Caco-2 (cell line): Measurements from ENCODE around the gene BEST1. TPM values are rescaled to one million over a fixed set of nuclear protein-coding genes. Genes with fewer than 3 reads are reported as not detected.

Experiments used
- BruUV-seq: library from RNA; stranded (reverse); fragments of 400-500 nt; replicated peaks from 2 replicates; lab custom pipeline; 2021; lab: Mats Ljungman, UMichigan
- CTCF ChIA-PET: fragments of 300-600 bp; sonication (Branson Sonifier 250); formaldehyde crosslinking; loops from one replicate; lab custom pipeline; 2022; ENCODE audit warnings: antibody characterized with exemption; lab: Charles Lee
- POLR2A ChIA-PET: fragments of 300-600 bp; sonication (Branson Sonifier 250); formaldehyde crosslinking; loops from one replicate; lab custom pipeline; 2022; ENCODE audit warnings: antibody characterized with exemption; lab: Charles Lee
- DNase-seq, 2 experiments: peaks; one replicate each; pipeline versions ENCODE4 v3.0.0 to v3.0.0-alpha.2; 2020 to 2022
- H3K27me3 ChIP-seq: replicated peaks from 2 replicates; pipeline ENCODE4 v1.6.0; 2011; ENCODE audit warnings: low read length; ENCODE audit not compliant: control insufficient read depth, insufficient read depth
- H3K36me3 ChIP-seq: 2 replicates; pipeline ENCODE4 v1.5.1; 2011; ENCODE audit warnings: low read length; ENCODE audit not compliant: control insufficient read depth, insufficient read depth
- H3K4me1 ChIP-seq: fragments of 250-450 bp; sonication (Bioruptor Pico); 2 replicates; pipeline ENCODE4 v1.5.1; 2020; ENCODE audit warnings: mild to moderate bottlenecking
- H3K4me3 ChIP-seq: 2 replicates; pipeline ENCODE4 v1.5.1; 2011; ENCODE audit warnings: low read depth, mild to moderate bottlenecking, control low read depth, low read length
- H3K9me3 ChIP-seq: fragments of 250-450 bp; sonication (Bioruptor Pico); 2 replicates; pipeline ENCODE4 v1.5.1; 2020; ENCODE audit warnings: mild to moderate bottlenecking, moderate library complexity
- H3K27ac Mint-ChIP-seq: one replicate; pipeline ENCODE4 v1.8.0; 2022; ENCODE audit warnings: mixed read lengths; ENCODE audit not compliant: unreplicated experiment
- H3K27me3 Mint-ChIP-seq: one replicate; pipeline ENCODE4 v1.8.0; 2022; ENCODE audit warnings: mixed read lengths; ENCODE audit not compliant: insufficient read depth, unreplicated experiment
- H3K36me3 Mint-ChIP-seq: one replicate; pipeline ENCODE4 v1.8.0; 2022; ENCODE audit warnings: mild to moderate bottlenecking, mixed read lengths; ENCODE audit not compliant: insufficient read depth, unreplicated experiment
- H3K4me1 Mint-ChIP-seq: one replicate; pipeline ENCODE4 v1.8.0; 2022; ENCODE audit warnings: low read depth, mixed read lengths; ENCODE audit not compliant: unreplicated experiment
- H3K4me3 Mint-ChIP-seq: one replicate; pipeline ENCODE4 v1.8.0; 2022; ENCODE audit warnings: mild to moderate bottlenecking, moderate library complexity, mixed read lengths; ENCODE audit not compliant: unreplicated experiment
- H3K9me3 Mint-ChIP-seq: one replicate; pipeline ENCODE4 v1.8.0; 2022; ENCODE audit warnings: mixed read lengths; ENCODE audit not compliant: unreplicated experiment
- intact Hi-C: fragments of 100-400 bp; cut with micrococcal nuclease; formaldehyde crosslinking; loops from one replicate; pipeline ENCODE4 v1.10.0; 2022; ENCODE audit not compliant: unreplicated experiment
- total RNA-seq: library from RNA; stranded (reverse); gene quantifications from 2 replicates; pipeline ENCODE4 v1.2.3, GENCODE V29; 2022
- TF ChIP-seq, protein P1 (sequence below), 2 experiments: fragments of 200-600 bp in 1 of 2; IDR thresholded peaks; 1 replicate in 1 of 2; 2 replicates in 1 of 2; pipeline versions ENCODE4 v1.5.1 to v1.8.0; 2011 to 2022; ENCODE audit warnings: antibody characterized with exemption in 1 of 2, control low read depth in 1 of 2, inconsistent platforms in 1 of 2, low read depth in 1 of 2, low read length in 1 of 2, mild to moderate bottlenecking in 1 of 2, moderate library complexity in 1 of 2; ENCODE audit not compliant: insufficient read depth in 1 of 2, severe bottlenecking in 1 of 2, unreplicated experiment in 1 of 2

BEST1 gene
- total RNA-seq, 1 experiment from 2014 or later: 6.7 TPM

DNA sequence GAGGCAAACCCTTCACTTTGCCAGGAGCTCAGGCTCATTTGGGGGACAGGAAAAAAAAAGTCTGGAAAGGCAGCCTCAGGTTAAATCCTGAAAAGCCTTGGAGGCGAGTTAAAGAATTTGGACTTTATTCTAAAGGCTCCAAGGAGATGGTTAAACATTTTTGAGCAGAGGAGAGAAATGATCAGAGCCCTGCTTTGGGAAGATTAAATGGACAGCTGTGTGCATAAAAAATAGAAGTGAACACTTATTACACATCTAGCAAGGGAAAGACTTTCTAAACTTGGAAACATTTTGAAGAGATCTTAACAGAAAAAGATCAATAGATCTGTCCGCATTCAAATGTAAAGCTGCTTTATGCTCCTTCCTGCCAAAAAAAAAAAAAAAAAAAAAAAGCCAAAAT, 24.4 kb upstream of the BEST1 start:
- H3K36me3 ChIP-seq: no peaks in the 10 kb centered on the region
- peaks cover 34% of the 10 kb centered on the region for H3K4me1 ChIP-seq
- H3K4me3 Mint-ChIP-seq: no peak overlapping the region
- peak overlapping the region; percentile 98 for H3K27ac Mint-ChIP-seq
- no peak overlapping the region for H3K4me3 ChIP-seq
- peaks cover 4% of the 10 kb centered on the region for H3K36me3 Mint-ChIP-seq
- H3K9me3 ChIP-seq: no peaks in the 10 kb centered on the region
- ChIA-PET POLR2A (interaction anchor here (0.7 kb wide), 1 partner anchor 112 kb away, joined by 10 read pairs; no protein-coding TSS in a partner anchor), CTCF (interaction anchor here (0.6 to 1.4 kb wide), 5 partner anchors 22 to 155 kb away, joined by 3 to 8 read pairs (median 4); no protein-coding TSS in a partner anchor)
- DNase-seq: no peak
- H3K27me3 Mint-ChIP-seq: no peaks in the 10 kb centered on the region
- no peaks in the 10 kb centered on the region for H3K9me3 Mint-ChIP-seq
- H3K27me3 ChIP-seq: no peaks in the 10 kb centered on the region
- intact Hi-C loops: no loop called here
- TF ChIP-seq, protein P1, sequence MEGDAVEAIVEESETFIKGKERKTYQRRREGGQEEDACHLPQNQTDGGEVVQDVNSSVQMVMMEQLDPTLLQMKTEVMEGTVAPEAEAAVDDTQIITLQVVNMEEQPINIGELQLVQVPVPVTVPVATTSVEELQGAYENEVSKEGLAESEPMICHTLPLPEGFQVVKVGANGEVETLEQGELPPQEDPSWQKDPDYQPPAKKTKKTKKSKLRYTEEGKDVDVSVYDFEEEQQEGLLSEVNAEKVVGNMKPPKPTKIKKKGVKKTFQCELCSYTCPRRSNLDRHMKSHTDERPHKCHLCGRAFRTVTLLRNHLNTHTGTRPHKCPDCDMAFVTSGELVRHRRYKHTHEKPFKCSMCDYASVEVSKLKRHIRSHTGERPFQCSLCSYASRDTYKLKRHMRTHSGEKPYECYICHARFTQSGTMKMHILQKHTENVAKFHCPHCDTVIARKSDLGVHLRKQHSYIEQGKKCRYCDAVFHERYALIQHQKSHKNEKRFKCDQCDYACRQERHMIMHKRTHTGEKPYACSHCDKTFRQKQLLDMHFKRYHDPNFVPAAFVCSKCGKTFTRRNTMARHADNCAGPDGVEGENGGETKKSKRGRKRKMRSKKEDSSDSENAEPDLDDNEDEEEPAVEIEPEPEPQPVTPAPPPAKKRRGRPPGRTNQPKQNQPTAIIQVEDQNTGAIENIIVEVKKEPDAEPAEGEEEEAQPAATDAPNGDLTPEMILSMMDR (IDR thresholded peaks at IDR 0.05; ENCODE audit: insufficient read depth in 1 of 2, low read depth in 1 of 2, low read length in 1 of 2, severe bottlenecking in 1 of 2, unreplicated experiment in 1 of 2): no peak
- peaks cover 32% of the 10 kb centered on the region for H3K4me1 Mint-ChIP-seq
- no TSS peak for BruUV-seq

DNA sequence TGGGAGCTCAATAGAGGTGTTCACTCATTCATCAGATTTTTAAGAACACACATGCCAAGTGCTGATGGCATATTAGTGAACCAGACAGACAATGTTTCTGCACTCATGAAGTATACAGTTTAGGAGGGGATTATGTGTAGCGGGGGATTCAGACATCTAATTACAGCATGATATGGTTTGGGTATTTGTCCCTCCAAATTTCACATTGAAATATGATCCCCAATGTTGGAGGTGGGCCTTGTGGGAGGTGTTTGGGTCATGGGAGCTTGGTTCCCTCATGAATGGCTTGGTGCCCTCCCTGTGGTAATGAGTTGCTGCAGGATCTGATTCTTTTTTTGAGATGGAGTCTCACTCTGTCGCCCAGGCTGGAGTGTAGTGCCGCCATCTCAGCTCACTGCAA, 23.9 kb upstream of the BEST1 start:
- no peaks in the 10 kb centered on the region for H3K9me3 Mint-ChIP-seq
- CTCF ChIA-PET: interaction anchor here (0.9 to 1.4 kb wide), 4 partner anchors 21 to 155 kb away, joined by 3 to 8 read pairs (median 5); no protein-coding TSS in a partner anchor
- intact Hi-C loops: no loop called here

DNA sequence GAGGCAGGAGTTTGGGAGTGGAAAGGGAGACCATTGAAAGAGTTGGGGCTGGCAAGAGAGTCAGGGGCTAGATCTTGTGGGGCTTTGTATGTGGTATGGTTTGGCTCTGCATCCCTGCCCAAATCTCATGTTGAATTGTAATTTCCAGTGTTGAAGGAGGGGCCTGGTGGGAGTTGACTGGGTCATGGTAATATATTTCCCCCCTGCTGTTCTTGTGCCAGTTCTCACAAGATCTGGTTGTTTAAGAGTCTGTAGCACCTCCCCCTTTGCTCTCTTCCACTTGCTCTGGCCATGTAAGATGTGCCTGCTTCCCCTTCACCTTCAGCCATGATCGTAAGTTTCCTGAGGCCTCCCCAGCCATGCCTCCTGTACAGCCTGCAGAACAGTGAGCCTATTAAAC, 22.6 kb upstream of the BEST1 start:
- TF ChIP-seq, protein P1 (IDR thresholded peaks at IDR 0.05; ENCODE audit: insufficient read depth in 1 of 2, low read depth in 1 of 2, low read length in 1 of 2, severe bottlenecking in 1 of 2, unreplicated experiment in 1 of 2): no peak
- CTCF ChIA-PET: no interaction called here
- peaks cover 4% of the 10 kb centered on the region for H3K36me3 Mint-ChIP-seq
- POLR2A ChIA-PET: no interaction called here
- Histone ChIP-seq H3K4me3 (no peak overlapping the region), H3K27me3 (no peaks in the 10 kb centered on the region), H3K4me1 (peaks cover 32% of the 10 kb centered on the region), H3K9me3 (no peaks in the 10 kb centered on the region), H3K36me3 (no peaks in the 10 kb centered on the region)
- H3K4me3 Mint-ChIP-seq: no peak overlapping the region
- no peak overlapping the region for H3K27ac Mint-ChIP-seq
- BruUV-seq: no TSS peak
- intact Hi-C loops: no loop called here
- H3K4me1 Mint-ChIP-seq: peaks cover 32% of the 10 kb centered on the region
- DNase-seq: no peak
- H3K27me3 Mint-ChIP-seq: no peaks in the 10 kb centered on the region
- H3K9me3 Mint-ChIP-seq: no peaks in the 10 kb centered on the region

More for the DNA sequence above, 23.9 kb upstream of the BEST1 start:
- Mint-ChIP-seq H3K27ac (no peak overlapping the region), H3K27me3 (no peaks in the 10 kb centered on the region), H3K4me3 (no peak overlapping the region), H3K36me3 (peaks cover 4% of the 10 kb centered on the region), H3K4me1 (peaks cover 32% of the 10 kb centered on the region)
- BruUV-seq: no TSS peak
- no peak for DNase-seq
- TF ChIP-seq, protein P1 (IDR thresholded peaks at IDR 0.05; ENCODE audit: insufficient read depth in 1 of 2, low read depth in 1 of 2, low read length in 1 of 2, severe bottlenecking in 1 of 2, unreplicated experiment in 1 of 2): no peak
- H3K4me3 ChIP-seq: no peak overlapping the region
- H3K27me3 ChIP-seq: no peaks in the 10 kb centered on the region
- POLR2A ChIA-PET: interaction anchor here (0.7 kb wide), 1 partner anchor 112 kb away, joined by 10 read pairs; no protein-coding TSS in a partner anchor
- no peaks in the 10 kb centered on the region for H3K9me3 ChIP-seq
- peaks cover 32% of the 10 kb centered on the region for H3K4me1 ChIP-seq
- H3K36me3 ChIP-seq: no peaks in the 10 kb centered on the region
